ENCODE results near the gene CETP.
"Not testable (repeated sequence)": the region's sequence is repeated elsewhere in the genome, so short reads cannot be mapped to it uniquely, and the experiment has no call there.

Gene CETP

GRCh38 chr16:56961851-56962281 lies at the start of gene CETP:
Gene CETP, plus strand, starts transcription at chr16:56961950. Its CDS starts 30 bp downstream, at chr16:56961980.
- no peak for DNase-seq

GRCh38 chr16:56912746-56913708 lies 48.7 kb upstream of the CETP start:
- peak; percentile 39 for DNase-seq

- DNase-seq = no peak
Measured at GRCh38 chr16:56914896-56915295, 46.9 kb upstream of the CETP start.

GRCh38 chr16:56915336-56916119 lies 46.2 kb upstream of the CETP start:
- DNase-seq = no peak

- no peak for DNase-seq
Measured at GRCh38 chr16:56916571-56917403, 45.0 kb upstream of the CETP start.

- no peak for DNase-seq
Measured at GRCh38 chr16:56918467-56919012, 43.2 kb upstream of the CETP start.

GRCh38 chr16:56919099-56919800 lies 42.5 kb upstream of the CETP start:
- no peak for DNase-seq

GRCh38 chr16:56921571-56921970 lies 40.2 kb upstream of the CETP start:
- DNase-seq = no peak

- no peak for DNase-seq
Measured at GRCh38 chr16:56923481-56924091, 38.2 kb upstream of the CETP start.

- DNase-seq = no peak
Measured at GRCh38 chr16:56927471-56927870, 34.3 kb upstream of the CETP start.

- DNase-seq = no peak
Measured at GRCh38 chr16:56929639-56930038, 32.1 kb upstream of the CETP start.

- no peak for DNase-seq
Measured at GRCh38 chr16:56930486-56931270, 31.1 kb upstream of the CETP start.

- no peak for DNase-seq
Measured at GRCh38 chr16:56931271-56931891, 30.4 kb upstream of the CETP start.

GRCh38 chr16:56931892-56932720 lies 29.6 kb upstream of the CETP start, which contains the start of gene HERPUD1:
Gene HERPUD1, plus strand, starts transcription at chr16:56932142. Its CDS starts 103 bp downstream, at chr16:56932245.
- DNase-seq = peak; percentile 99

- DNase-seq = peak; percentile 80
Measured at GRCh38 chr16:56932721-56933619, 28.8 kb upstream of the CETP start.

GRCh38 chr16:56933828-56934598 lies 27.7 kb upstream of the CETP start:
- DNase-seq = no peak

GRCh38 chr16:56934599-56935145 lies 27.1 kb upstream of the CETP start:
- DNase-seq = not testable (repeated sequence)

Data from HCEC 1CT (cell line).